HCT116 (cell line): ENCODE data around the gene SPRED3. TPM values are rescaled to one million over a fixed set of nuclear protein-coding genes. Genes with fewer than 3 reads are reported as not detected.

Experiments
- ATAC-seq: fragments of 200-7000 bp; cut with Tn5 transposase; 2 replicates; pipeline ENCODE4 v1.9.1; 2020; ENCODE audit warnings: mild to moderate bottlenecking, moderate library complexity
- BruUV-seq: library from RNA; stranded (reverse); fragments of 400-500 nt; replicated peaks from 2 replicates; lab custom pipeline; 2021; lab: Mats Ljungman, UMichigan
- CTCF ChIA-PET: fragments of 300-600 bp; sonication (Branson Sonifier 250); formaldehyde crosslinking; loops from one replicate; lab custom pipeline; 2021; ENCODE audit warnings: antibody characterized with exemption; lab: Charles Lee
- POLR2A ChIA-PET: fragments of 300-600, 350-600 bp; sonication (Branson Sonifier 250); formaldehyde crosslinking; loops from one replicate; lab custom pipeline; 2021; ENCODE audit warnings: antibody characterized with exemption; lab: Charles Lee
- RAD21 ChIA-PET, 2 experiments: fragments of 300-600 bp; sonication (Branson Sonifier 250); formaldehyde crosslinking; loops; one replicate each; lab custom pipeline; 2023; ENCODE audit warnings: low total read pairs in 2 of 2; ENCODE audit not compliant: uncharacterized antibody in 2 of 2, unreplicated experiment in 2 of 2, low non-redundant PET in 1 of 2; lab: Charles Lee
- DNase-seq: peaks from one replicate; pipeline ENCODE4 v3.0.0-alpha.2; 2010; ENCODE audit warnings: low read depth, low spot score
- H2AFZ ChIP-seq: fragments of 200-600 bp; shearing (Covaris generic), sonication (generic); 2 replicates; pipeline ENCODE4 v1.6.1; 2017; ENCODE audit warnings: low read depth, mixed run types, mixed read lengths, antibody characterized with exemption, low read length; ENCODE audit not compliant: poor library complexity, severe bottlenecking
- H3K27ac ChIP-seq: 2 replicates; pipeline ENCODE4 v1.5.1; 2012; ENCODE audit warnings: low read depth, low read length
- H3K27me3 ChIP-seq: fragments of 200-600 bp; sonication (generic); 2 replicates; pipeline ENCODE4 v1.6.1; 2016; ENCODE audit warnings: mixed run types, low read length, mixed read lengths; ENCODE audit not compliant: insufficient read depth
- H3K36me3 ChIP-seq, 2 experiments: fragments of 200-500 bp in 1 of 2; fragments of 200-600 bp in 1 of 2; sonication (Bioruptor generic) in 1 of 2; sonication (generic) in 1 of 2; 2 replicates each; pipeline versions ENCODE4 v1.5.1 to v1.6.1; 2014 to 2016; ENCODE audit warnings: low read length in 2 of 2, inconsistent platforms in 1 of 2, mixed read lengths in 1 of 2, mixed run types in 1 of 2; ENCODE audit not compliant: insufficient read depth in 2 of 2, control insufficient read depth in 1 of 2
- H3K4me1 ChIP-seq, 2 experiments: fragments of 200-600 bp in 1 of 2; sonication (generic) in 1 of 2; 2 replicates each; pipeline versions ENCODE4 v1.5.1 to v1.6.1; 2012 to 2017; ENCODE audit warnings: low read length in 2 of 2, inconsistent platforms in 1 of 2, mild to moderate bottlenecking in 1 of 2, mixed read lengths in 1 of 2, mixed run types in 1 of 2, moderate library complexity in 1 of 2; ENCODE audit not compliant: insufficient read depth in 2 of 2, control insufficient read depth in 1 of 2
- H3K4me2 ChIP-seq: fragments of 200-600 bp; sonication (generic); 2 replicates; pipeline ENCODE4 v1.6.1; 2017; ENCODE audit warnings: mixed run types, low read length, mixed read lengths
- H3K4me3 ChIP-seq, 2 experiments: fragments of 200-600 bp in 1 of 2; sonication (generic) in 1 of 2; replicated peaks in 1 of 2; 2 replicates each; pipeline ENCODE4 v1.5.1; 2011 to 2016; ENCODE audit warnings: low read length in 2 of 2, control low read depth in 1 of 2, low read depth in 1 of 2, mild to moderate bottlenecking in 1 of 2, mixed read lengths in 1 of 2, mixed run types in 1 of 2
- H3K79me2 ChIP-seq: fragments of 200-600 bp; sonication (generic); 2 replicates; pipeline ENCODE4 v1.6.1; 2017; ENCODE audit warnings: mild to moderate bottlenecking, mixed run types, low read length, moderate library complexity, mixed read lengths; ENCODE audit not compliant: insufficient read depth
- H3K9ac ChIP-seq: fragments of 200-600 bp; sonication (generic); 2 replicates; pipeline ENCODE4 v1.6.1; 2016; ENCODE audit warnings: low read length, mixed read lengths
- H3K9me2 ChIP-seq: fragments of 200-600 bp; sonication (generic), shearing (Covaris generic); 2 replicates; pipeline ENCODE4 v1.6.1; 2017; ENCODE audit warnings: mixed run types, mild to moderate bottlenecking, moderate library complexity; ENCODE audit not compliant: insufficient read depth
- H3K9me3 ChIP-seq, 2 experiments: fragments of 200-500 bp in 1 of 2; fragments of 200-600 bp in 1 of 2; sonication (Bioruptor generic) in 1 of 2; sonication (generic) in 1 of 2; 2 replicates each; pipeline ENCODE4 v1.6.1; 2014 to 2017; ENCODE audit warnings: low read length in 2 of 2, mixed read lengths in 2 of 2, inconsistent platforms in 1 of 2, low read depth in 1 of 2, mild to moderate bottlenecking in 1 of 2, mixed run types in 1 of 2, moderate library complexity in 1 of 2; ENCODE audit not compliant: control insufficient read depth in 1 of 2, insufficient read depth in 1 of 2
- H4K20me1 ChIP-seq: fragments of 200-600 bp; sonication (generic), shearing (Covaris generic); 2 replicates; pipeline ENCODE4 v1.6.1; 2017; ENCODE audit warnings: mixed run types, mild to moderate bottlenecking, moderate library complexity; ENCODE audit not compliant: insufficient read depth
- ATF3 ChIP-seq: IDR thresholded peaks from 2 replicates; pipeline ENCODE4 v1.6.1; 2012
- CBX3 ChIP-seq: IDR thresholded peaks from 2 replicates; pipeline ENCODE4 v1.6.1; 2012; ENCODE audit warnings: low read depth
- CTCF ChIP-seq, 3 experiments: fragments of 200-600 bp in 1 of 3; sonication (generic) in 1 of 3; IDR thresholded peaks in 2 of 3; conservative IDR thresholded peaks in 1 of 3; 2 replicates each; pipeline ENCODE4 v1.5.1; 2012 to 2017; ENCODE audit warnings: low read depth in 2 of 3, low read length in 2 of 3, antibody characterized with exemption in 1 of 3, borderline replicate concordance in 1 of 3, control low read depth in 1 of 3, mild to moderate bottlenecking in 1 of 3, mixed read lengths in 1 of 3, mixed run types in 1 of 3, moderate library complexity in 1 of 3; ENCODE audit not compliant: insufficient read depth in 1 of 3
- EGR1 ChIP-seq: IDR thresholded peaks from 2 replicates; pipeline ENCODE4 v1.6.1; 2012; ENCODE audit warnings: low read depth
- ELF1 ChIP-seq: IDR thresholded peaks from 2 replicates; pipeline ENCODE4 v1.6.1; 2012; ENCODE audit warnings: low read depth, borderline replicate concordance
- EZH2 ChIP-seq: fragments of 200-600 bp; sonication (generic); IDR thresholded peaks from 2 replicates; pipeline ENCODE4 v1.6.1; 2017; ENCODE audit warnings: antibody characterized with exemption, mixed run types
- EZH2phosphoT487 ChIP-seq: fragments of 200-600 bp; IDR thresholded peaks from 2 replicates; pipeline ENCODE4 v1.6.1; 2018; ENCODE audit warnings: antibody characterized with exemption, borderline replicate concordance
- FOSL1 ChIP-seq: IDR thresholded peaks from 2 replicates; pipeline ENCODE4 v1.6.1; 2012; ENCODE audit warnings: low read depth
- JUND ChIP-seq: IDR thresholded peaks from 2 replicates; pipeline ENCODE4 v1.6.1; 2012
- POLR2A ChIP-seq: IDR thresholded peaks from 2 replicates; pipeline ENCODE4 v1.7.0; 2011; ENCODE audit warnings: borderline replicate concordance; ENCODE audit not compliant: insufficient read depth, insufficient read length; ENCODE audit errors: extremely low read depth
- POLR2AphosphoS5 ChIP-seq: IDR thresholded peaks from 2 replicates; pipeline ENCODE4 v1.6.1; 2011; ENCODE audit warnings: mild to moderate bottlenecking, low read depth, low read length, moderate library complexity
- RAD21 ChIP-seq: IDR thresholded peaks from 2 replicates; pipeline ENCODE4 v1.6.1; 2012; ENCODE audit warnings: low read depth, mild to moderate bottlenecking
- SIN3A ChIP-seq: IDR thresholded peaks from 2 replicates; pipeline ENCODE4 v1.6.1; 2012; ENCODE audit warnings: low read depth
- SP1 ChIP-seq: IDR thresholded peaks from 2 replicates; pipeline ENCODE4 v1.6.1; 2012; ENCODE audit warnings: low read depth
- SRF ChIP-seq: IDR thresholded peaks from 2 replicates; pipeline ENCODE4 v1.6.1; 2012; ENCODE audit warnings: low read depth
- TCF7L2 ChIP-seq: IDR thresholded peaks from 2 replicates; pipeline ENCODE4 v1.7.0; 2011; ENCODE audit warnings: borderline replicate concordance, inconsistent platforms; ENCODE audit not compliant: insufficient read depth, insufficient read length; ENCODE audit errors: extremely low read depth
- YY1 ChIP-seq: IDR thresholded peaks from 2 replicates; pipeline ENCODE4 v1.6.1; 2011; ENCODE audit warnings: low read length, low read depth, moderate library complexity, mild to moderate bottlenecking; ENCODE audit not compliant: insufficient replicate concordance; ENCODE audit errors: extremely low read depth
- ZNF274 ChIP-seq: fragments of 200-500 bp; sonication (Bioruptor generic); IDR thresholded peaks from 2 replicates; pipeline ENCODE4 v1.6.1; 2014; ENCODE audit warnings: mild to moderate bottlenecking, low read depth, low read length, inconsistent platforms
- intact Hi-C: fragments of 100-400 bp; cut with micrococcal nuclease; formaldehyde crosslinking; loops from 2 replicates; pipeline ENCODE4 v1.10.0; 2022
- total RNA-seq: library from RNA; stranded (reverse); gene quantifications from one replicate; pipeline ENCODE4 v1.2.1, GENCODE V29; 2021; ENCODE audit not compliant: unreplicated experiment
- TF ChIP-seq, protein P1 (sequence below): IDR thresholded peaks from 2 replicates; pipeline ENCODE4 v1.6.1; 2012
- TF ChIP-seq, protein P2 (sequence below): IDR thresholded peaks from 2 replicates; pipeline ENCODE4 v1.6.1; 2012; ENCODE audit warnings: low read depth

SPRED3 gene
- total RNA-seq, 1 experiment from 2014 or later, result 3.4 TPM

DNA sequence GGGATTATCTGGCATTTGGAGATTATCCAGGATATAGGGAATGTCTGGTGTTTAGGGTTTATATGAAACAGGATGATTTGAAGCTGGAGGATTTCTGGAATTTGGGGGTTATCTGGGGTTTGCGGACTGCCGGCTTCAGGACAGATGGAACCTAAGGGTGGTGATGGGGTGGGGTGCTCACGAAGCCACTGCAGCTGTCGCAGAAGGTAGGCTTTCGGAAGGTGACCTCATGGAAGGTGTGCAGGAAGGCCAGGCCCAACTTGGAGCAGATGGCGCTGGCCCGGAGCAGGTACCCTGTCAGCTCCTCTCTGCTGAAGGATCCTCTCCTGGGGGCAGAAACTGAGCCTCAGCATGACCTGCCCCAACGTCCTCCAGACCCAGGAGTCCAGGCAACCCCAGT is 24.0 kb downstream of the SPRED3 start:
- H3K27ac ChIP-seq, result no peak overlapping the region
- ChIA-PET RAD21 (no interaction called here), CTCF (interaction anchor here (1.0 to 2.2 kb wide), 2 partner anchors 9 to 10 kb away, joined by 3 to 7 read pairs; partner anchors contain the start of gene FAM98C), POLR2A (interaction anchor here (1.0 kb wide), 1 partner anchor 10 kb away, joined by 4 read pairs; the partner anchor contains the start of gene FAM98C)
- H3K4me3 ChIP-seq, result no peak overlapping the region
- no TSS peak for BruUV-seq
- H3K79me2 ChIP-seq, result no peaks in the 10 kb centered on the region
- no peaks in the 10 kb centered on the region for H3K27me3 ChIP-seq
- TF ChIP-seq, protein P1, sequence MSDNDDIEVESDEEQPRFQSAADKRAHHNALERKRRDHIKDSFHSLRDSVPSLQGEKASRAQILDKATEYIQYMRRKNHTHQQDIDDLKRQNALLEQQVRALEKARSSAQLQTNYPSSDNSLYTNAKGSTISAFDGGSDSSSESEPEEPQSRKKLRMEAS, result no peak
- TF ChIP-seq EGR1 (no peak), FOSL1 (no peak), CBX3 (no peak), YY1 (no peak), EZH2phosphoT487 (no peak), TCF7L2 (no peak), ELF1 (no peak), POLR2AphosphoS5 (no peak), RAD21 (no peak), SIN3A (no peak), POLR2A (no peak), SRF (no peak), EZH2 (no peak), JUND (no peak), SP1 (no peak), CTCF (IDR thresholded peaks at IDR 0.05 in 2 of 3, conservative IDR thresholded peaks at IDR 0.05 in 1 of 3; ENCODE audit: borderline replicate concordance in 1 of 3, insufficient read depth in 1 of 3, low read depth in 2 of 3, low read length in 2 of 3) (no peak), ATF3 (no peak), ZNF274 (no peak)
- TF ChIP-seq, protein P2, sequence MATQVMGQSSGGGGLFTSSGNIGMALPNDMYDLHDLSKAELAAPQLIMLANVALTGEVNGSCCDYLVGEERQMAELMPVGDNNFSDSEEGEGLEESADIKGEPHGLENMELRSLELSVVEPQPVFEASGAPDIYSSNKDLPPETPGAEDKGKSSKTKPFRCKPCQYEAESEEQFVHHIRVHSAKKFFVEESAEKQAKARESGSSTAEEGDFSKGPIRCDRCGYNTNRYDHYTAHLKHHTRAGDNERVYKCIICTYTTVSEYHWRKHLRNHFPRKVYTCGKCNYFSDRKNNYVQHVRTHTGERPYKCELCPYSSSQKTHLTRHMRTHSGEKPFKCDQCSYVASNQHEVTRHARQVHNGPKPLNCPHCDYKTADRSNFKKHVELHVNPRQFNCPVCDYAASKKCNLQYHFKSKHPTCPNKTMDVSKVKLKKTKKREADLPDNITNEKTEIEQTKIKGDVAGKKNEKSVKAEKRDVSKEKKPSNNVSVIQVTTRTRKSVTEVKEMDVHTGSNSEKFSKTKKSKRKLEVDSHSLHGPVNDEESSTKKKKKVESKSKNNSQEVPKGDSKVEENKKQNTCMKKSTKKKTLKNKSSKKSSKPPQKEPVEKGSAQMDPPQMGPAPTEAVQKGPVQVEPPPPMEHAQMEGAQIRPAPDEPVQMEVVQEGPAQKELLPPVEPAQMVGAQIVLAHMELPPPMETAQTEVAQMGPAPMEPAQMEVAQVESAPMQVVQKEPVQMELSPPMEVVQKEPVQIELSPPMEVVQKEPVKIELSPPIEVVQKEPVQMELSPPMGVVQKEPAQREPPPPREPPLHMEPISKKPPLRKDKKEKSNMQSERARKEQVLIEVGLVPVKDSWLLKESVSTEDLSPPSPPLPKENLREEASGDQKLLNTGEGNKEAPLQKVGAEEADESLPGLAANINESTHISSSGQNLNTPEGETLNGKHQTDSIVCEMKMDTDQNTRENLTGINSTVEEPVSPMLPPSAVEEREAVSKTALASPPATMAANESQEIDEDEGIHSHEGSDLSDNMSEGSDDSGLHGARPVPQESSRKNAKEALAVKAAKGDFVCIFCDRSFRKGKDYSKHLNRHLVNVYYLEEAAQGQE, result no peak
- H3K9me2 ChIP-seq, result no peaks in the 10 kb centered on the region
- no peak overlapping the region for H3K9ac ChIP-seq
- no peak for ATAC-seq
- no peaks in the 10 kb centered on the region for H3K36me3 ChIP-seq
- no peak overlapping the region for H2AFZ ChIP-seq
- H3K9me3 ChIP-seq, result no peaks in the 10 kb centered on the region
- no peak overlapping the region for H3K4me2 ChIP-seq
- no peaks in the 10 kb centered on the region for H4K20me1 ChIP-seq
- intact Hi-C loops, result no loop called here
- H3K4me1 ChIP-seq, result peaks cover 6 to 17% of the 10 kb centered on the region in 2 experiments; a peak in 3 of 4 replicates
- no peak for DNase-seq
